Measurements from ENCODE around the gene SNAI3. TPM values are rescaled to one million over a fixed set of nuclear protein-coding genes. Genes with fewer than 3 reads are reported as not detected.

SNAI3 gene
- total RNA-seq (10 to 100 TPM; 14.0 to 15.7 TPM), polyA plus RNA-seq (10 to 100 TPM; 11.6 to 22.9 TPM)

DNA sequence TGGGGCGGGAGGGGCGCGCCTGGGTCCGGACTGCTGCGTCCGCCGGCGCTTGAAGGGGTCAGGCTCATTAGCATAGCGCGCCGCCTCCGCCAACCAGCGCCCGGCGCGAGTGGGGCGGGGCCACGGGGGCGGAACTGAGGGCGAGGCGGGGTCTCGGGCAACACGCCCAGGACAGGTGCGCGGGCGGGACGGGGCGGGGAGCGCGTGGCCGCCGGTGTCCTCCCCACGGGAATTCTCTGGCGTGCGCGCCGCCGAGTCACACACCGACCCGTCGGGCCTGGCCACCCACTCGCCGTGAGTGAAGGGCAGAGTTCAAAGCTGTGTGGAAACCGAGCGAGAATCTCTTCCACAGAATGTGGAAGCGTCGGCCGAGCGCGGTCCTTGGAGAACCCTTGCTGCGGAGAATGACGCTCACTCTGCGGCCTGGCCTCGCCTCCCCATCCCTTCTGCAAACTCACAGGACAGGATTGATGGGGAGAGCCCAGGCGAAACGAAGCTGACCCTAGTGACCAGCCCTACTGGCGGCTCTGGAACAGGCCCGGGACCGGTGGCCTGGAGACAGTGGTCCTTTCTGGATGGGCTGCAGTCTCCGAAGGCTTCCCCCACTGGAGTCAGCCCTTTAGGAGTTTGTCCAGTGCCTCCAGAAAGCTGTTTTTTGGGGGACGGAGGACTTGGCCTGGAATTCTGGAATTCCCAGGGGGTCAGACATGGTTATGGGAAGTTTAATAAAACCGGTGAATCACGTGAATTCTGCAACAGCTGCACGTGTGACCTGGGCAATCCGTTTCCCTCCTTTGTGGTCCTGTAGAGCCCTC, at the start of gene SNAI3:
Gene SNAI3, minus strand, starts transcription at position 69 of the 815 bp plus-strand sequence. CDS start 101 bp downstream, outside the sequence.
- Histone ChIP-seq H3K27me3 (ENCODE audit: insufficient read depth, low read length) (no peaks in the 10 kb centered on the region), H3K9me3 (ENCODE audit: control insufficient read depth in 1 of 2, low read length in 2 of 2) (no peaks in the 10 kb centered on the region), H3K4me3 (ENCODE audit: low read length in 2 of 2) (peak within 1 kb of the TSS; percentile 82 to 90), H3K4me1 (ENCODE audit: insufficient read depth, low read length) (peaks cover 68% of the 10 kb centered on the region), H3K27ac (ENCODE audit: low read depth, low read length) (peak within 1 kb of the TSS; percentile 68), H3K36me3 (ENCODE audit: insufficient read depth, low read length) (no peaks in the 10 kb centered on the region)
- Mint-ChIP-seq H3K4me1 (peaks cover 26 to 67% (median 49%) of the 10 kb centered on the region in 4 donors), H3K9me3 (no peaks in the 10 kb centered on the region), H3K27ac (peak within 1 kb of the TSS; percentile 25 to 96 (median 79)), H3K36me3 (peaks cover 0 to 8% of the 10 kb centered on the region in 2 donors), H3K27me3 (no peaks in the 10 kb centered on the region), H3K4me3 (peak within 1 kb of the TSS; percentile 81 to 89 (median 84))
- ChIA-PET POLR2A (ENCODE audit: partially characterized antibody) (interaction anchor here (0.6 to 10.2 kb wide), 12 partner anchors 11 to 125 kb away, joined by 3 to 249 read pairs (median 6); partner anchors contain the start of genes APRT, CTU2, MVD and RNF166), CTCF (ENCODE audit: partially characterized antibody) (interaction anchor here (1.2 to 3.3 kb wide), 4 partner anchors 14 to 94 kb away, joined by 3 to 21 read pairs (median 8); no protein-coding TSS in a partner anchor)
- DNase-seq: peak; percentile 74 to 84 (median 78)
- intact Hi-C loops (cut with micrococcal nuclease): loop anchor here (1.0 to 5.0 kb wide), 6 partner anchors 15 to 96 kb away; partner anchors contain the start of genes CTU2, CYBA, IL17C and MVD

DNA sequence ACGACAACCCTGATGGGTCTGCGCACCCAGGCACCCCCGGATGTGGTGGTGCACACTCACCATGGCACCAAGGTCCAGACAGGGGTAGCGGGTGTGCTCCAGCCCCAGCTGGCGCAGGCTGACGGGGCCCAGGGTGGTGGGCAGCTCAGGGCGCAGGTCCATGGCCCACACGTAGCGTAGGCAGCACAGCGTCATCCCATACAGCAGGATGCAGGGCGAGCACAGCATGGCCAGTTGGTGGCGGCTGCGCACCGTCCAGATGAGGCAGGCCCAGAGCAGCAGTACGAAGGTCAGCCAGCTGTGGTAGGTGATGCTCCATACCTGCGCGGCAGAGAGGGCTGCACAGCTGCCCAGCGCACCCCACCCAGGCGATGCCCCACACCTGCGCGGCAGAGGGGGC, 49.8 kb upstream of the SNAI3 start:
- H3K4me1 ChIP-seq (ENCODE audit: insufficient read depth, low read length): peaks cover 6% of the 10 kb centered on the region
- intact Hi-C loops (cut with micrococcal nuclease): loop anchor here (5.0 kb wide), 1 partner anchor 34 kb away; no protein-coding TSS in a partner anchor
- H3K9me3 ChIP-seq (ENCODE audit: control insufficient read depth in 1 of 2, low read length in 2 of 2): no peaks in the 10 kb centered on the region
- H3K9me3 Mint-ChIP-seq: peaks cover 0 to 2% (median 0%) of the 10 kb centered on the region in 8 donors
- peaks cover 28% of the 10 kb centered on the region for H3K36me3 ChIP-seq (ENCODE audit: insufficient read depth, low read length)
- no peak overlapping the region for H3K4me3 Mint-ChIP-seq
- CTCF ChIA-PET (ENCODE audit: partially characterized antibody): interaction anchor here (1.0 to 2.7 kb wide), 9 partner anchors 19 to 431 kb away, joined by 3 to 15 read pairs (median 8); partner anchors contain the start of gene APRT
- POLR2A ChIA-PET (ENCODE audit: partially characterized antibody): interaction anchor here (0.5 to 4.6 kb wide), 6 partner anchors 29 to 121 kb away, joined by 3 to 62 read pairs (median 12); partner anchors contain the start of genes APRT, CTU2, GALNS and RNF166
- no peak for DNase-seq
- H3K4me1 Mint-ChIP-seq: peaks cover 0 to 15% (median 2%) of the 10 kb centered on the region in 4 donors
- no peaks in the 10 kb centered on the region for H3K27me3 ChIP-seq (ENCODE audit: insufficient read depth, low read length)
- no peak overlapping the region for H3K27ac Mint-ChIP-seq
- H3K4me3 ChIP-seq (ENCODE audit: low read length in 2 of 2): no peak overlapping the region
- no peak overlapping the region for H3K27ac ChIP-seq (ENCODE audit: low read depth, low read length)
- no peaks in the 10 kb centered on the region for H3K27me3 Mint-ChIP-seq
- peaks cover 7 to 18% of the 10 kb centered on the region in 2 donors for H3K36me3 Mint-ChIP-seq

DNA sequence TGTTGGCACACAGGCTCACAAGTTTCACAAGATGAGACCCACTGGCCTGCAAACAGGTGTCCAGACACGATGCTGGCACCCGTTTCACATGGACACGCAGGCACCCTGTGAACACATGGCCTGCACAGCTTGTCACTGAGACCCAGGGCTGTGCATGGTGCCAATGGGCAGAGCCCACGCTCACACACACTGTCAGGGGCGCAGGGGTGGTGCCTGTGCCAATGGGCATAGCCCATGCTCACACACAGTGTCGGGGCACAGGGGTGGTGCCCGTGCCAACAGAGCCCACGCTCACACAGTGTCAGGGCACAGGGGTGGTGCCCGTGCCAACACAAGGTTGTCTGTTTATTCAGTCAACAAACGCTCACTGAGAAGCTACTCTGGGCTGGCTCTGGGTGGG, 49.3 kb upstream of the SNAI3 start:
- Mint-ChIP-seq H3K9me3 (peaks cover 0 to 2% (median 0%) of the 10 kb centered on the region in 8 donors), H3K27me3 (no peaks in the 10 kb centered on the region), H3K36me3 (peaks cover 10 to 18% of the 10 kb centered on the region in 2 donors), H3K4me3 (no peak overlapping the region), H3K27ac (no peak overlapping the region), H3K4me1 (peaks cover 0 to 20% (median 2%) of the 10 kb centered on the region in 4 donors)
- H3K9me3 ChIP-seq (ENCODE audit: control insufficient read depth in 1 of 2, low read length in 2 of 2): no peaks in the 10 kb centered on the region
- no peaks in the 10 kb centered on the region for H3K27me3 ChIP-seq (ENCODE audit: insufficient read depth, low read length)
- H3K36me3 ChIP-seq (ENCODE audit: insufficient read depth, low read length): peaks cover 32% of the 10 kb centered on the region
- no peak for DNase-seq
- intact Hi-C loops (cut with micrococcal nuclease): loop anchor here (5.0 kb wide), 1 partner anchor 33 kb away; no protein-coding TSS in a partner anchor
- POLR2A ChIA-PET (ENCODE audit: partially characterized antibody): interaction anchor here (1.2 to 4.6 kb wide), 3 partner anchors 30 to 46 kb away, joined by 5 to 62 read pairs (median 6); no protein-coding TSS in a partner anchor
- CTCF ChIA-PET (ENCODE audit: partially characterized antibody): interaction anchor here (1.0 to 2.7 kb wide), 3 partner anchors 19 to 431 kb away, joined by 3 to 15 read pairs (median 5); no protein-coding TSS in a partner anchor
- H3K4me3 ChIP-seq (ENCODE audit: low read length in 2 of 2): no peak overlapping the region
- H3K4me1 ChIP-seq (ENCODE audit: insufficient read depth, low read length): peaks cover 6% of the 10 kb centered on the region
- no peak overlapping the region for H3K27ac ChIP-seq (ENCODE audit: low read depth, low read length)

DNA sequence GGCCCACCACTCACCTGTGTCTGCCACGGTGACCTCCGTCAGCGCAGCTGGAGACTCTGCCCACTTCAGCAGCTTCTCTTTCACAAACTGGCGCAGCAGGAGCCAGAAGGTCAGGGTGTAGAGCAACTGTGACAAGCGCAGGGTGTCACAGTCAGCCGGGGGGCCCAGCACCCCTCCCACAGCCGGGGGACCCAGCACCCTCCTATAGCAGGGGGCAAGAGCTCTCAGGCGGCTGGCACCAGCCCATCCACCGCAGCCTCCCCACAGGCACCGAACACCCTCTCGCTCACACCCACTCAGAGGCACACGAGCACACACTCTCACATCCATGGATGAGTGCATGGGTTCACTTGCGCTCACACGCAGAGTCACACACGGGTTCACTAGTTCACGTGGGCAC, 48.8 kb upstream of the SNAI3 start:
- no peak overlapping the region for H3K4me3 Mint-ChIP-seq
- Histone ChIP-seq H3K27me3 (ENCODE audit: insufficient read depth, low read length) (no peaks in the 10 kb centered on the region), H3K9me3 (ENCODE audit: control insufficient read depth in 1 of 2, low read length in 2 of 2) (no peaks in the 10 kb centered on the region), H3K4me3 (ENCODE audit: low read length in 2 of 2) (no peak overlapping the region), H3K27ac (ENCODE audit: low read depth, low read length) (no peak overlapping the region), H3K36me3 (ENCODE audit: insufficient read depth, low read length) (peaks cover 34% of the 10 kb centered on the region), H3K4me1 (ENCODE audit: insufficient read depth, low read length) (peaks cover 6% of the 10 kb centered on the region)
- ChIA-PET CTCF (ENCODE audit: partially characterized antibody) (interaction anchor here (1.7 kb wide), 1 partner anchor 432 kb away, joined by 5 read pairs; no protein-coding TSS in a partner anchor), POLR2A (ENCODE audit: partially characterized antibody) (interaction anchor here (1.2 to 1.4 kb wide), 2 partner anchors 30 to 46 kb away, joined by 5 to 6 read pairs; no protein-coding TSS in a partner anchor)
- peaks cover 0 to 20% (median 2%) of the 10 kb centered on the region in 4 donors for H3K4me1 Mint-ChIP-seq
- H3K27ac Mint-ChIP-seq: peak overlapping the region in 2 of 7 donors; percentile 13 to 29
- peaks cover 10 to 18% of the 10 kb centered on the region in 2 donors for H3K36me3 Mint-ChIP-seq
- DNase-seq: no peak
- no peaks in the 10 kb centered on the region for H3K27me3 Mint-ChIP-seq
- peaks cover 0 to 2% (median 0%) of the 10 kb centered on the region in 8 donors for H3K9me3 Mint-ChIP-seq
- intact Hi-C loops (cut with micrococcal nuclease): loop anchor here (5.0 kb wide), 1 partner anchor 33 kb away; no protein-coding TSS in a partner anchor

DNA sequence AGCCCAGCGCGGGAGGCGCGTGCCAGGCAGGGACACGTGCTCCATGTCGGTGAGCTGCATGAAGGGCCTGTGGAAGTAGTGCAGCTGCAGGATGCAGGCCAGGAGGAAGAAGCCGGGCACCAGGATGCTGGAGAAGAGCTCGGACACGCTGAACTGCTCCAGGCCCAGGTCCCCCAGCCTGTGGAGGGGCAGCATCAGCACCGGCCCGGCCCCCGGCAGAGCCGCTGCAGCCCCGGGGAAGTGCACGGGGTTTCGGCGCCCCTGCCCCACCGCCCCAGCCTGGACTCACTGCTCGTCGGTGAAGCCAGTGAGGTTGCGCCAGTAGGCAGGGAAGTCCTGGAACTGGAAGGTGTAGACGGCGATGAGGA, 48.0 kb upstream of the SNAI3 start:
- no peak for DNase-seq
- H3K9me3 ChIP-seq (ENCODE audit: control insufficient read depth in 1 of 2, low read length in 2 of 2): no peaks in the 10 kb centered on the region
- peaks cover 6% of the 10 kb centered on the region for H3K4me1 ChIP-seq (ENCODE audit: insufficient read depth, low read length)
- Mint-ChIP-seq H3K4me3 (no peak overlapping the region), H3K4me1 (peaks cover 0 to 20% (median 2%) of the 10 kb centered on the region in 4 donors), H3K36me3 (peaks cover 10 to 20% of the 10 kb centered on the region in 2 donors), H3K27ac (no peak overlapping the region), H3K27me3 (no peaks in the 10 kb centered on the region), H3K9me3 (peaks cover 0 to 2% (median 0%) of the 10 kb centered on the region in 8 donors)
- CTCF ChIA-PET (ENCODE audit: partially characterized antibody): interaction anchor here (1.2 kb wide), 1 partner anchor 49 kb away, joined by 5 read pairs; no protein-coding TSS in a partner anchor
- intact Hi-C loops (cut with micrococcal nuclease): no loop called here
- no peaks in the 10 kb centered on the region for H3K27me3 ChIP-seq (ENCODE audit: insufficient read depth, low read length)
- H3K36me3 ChIP-seq (ENCODE audit: insufficient read depth, low read length): peaks cover 38% of the 10 kb centered on the region
- no peak overlapping the region for H3K27ac ChIP-seq (ENCODE audit: low read depth, low read length)
- POLR2A ChIA-PET (ENCODE audit: partially characterized antibody): interaction anchor here (1.2 to 1.4 kb wide), 2 partner anchors 29 to 47 kb away, joined by 5 to 6 read pairs; no protein-coding TSS in a partner anchor
- H3K4me3 ChIP-seq (ENCODE audit: low read length in 2 of 2): no peak overlapping the region

DNA sequence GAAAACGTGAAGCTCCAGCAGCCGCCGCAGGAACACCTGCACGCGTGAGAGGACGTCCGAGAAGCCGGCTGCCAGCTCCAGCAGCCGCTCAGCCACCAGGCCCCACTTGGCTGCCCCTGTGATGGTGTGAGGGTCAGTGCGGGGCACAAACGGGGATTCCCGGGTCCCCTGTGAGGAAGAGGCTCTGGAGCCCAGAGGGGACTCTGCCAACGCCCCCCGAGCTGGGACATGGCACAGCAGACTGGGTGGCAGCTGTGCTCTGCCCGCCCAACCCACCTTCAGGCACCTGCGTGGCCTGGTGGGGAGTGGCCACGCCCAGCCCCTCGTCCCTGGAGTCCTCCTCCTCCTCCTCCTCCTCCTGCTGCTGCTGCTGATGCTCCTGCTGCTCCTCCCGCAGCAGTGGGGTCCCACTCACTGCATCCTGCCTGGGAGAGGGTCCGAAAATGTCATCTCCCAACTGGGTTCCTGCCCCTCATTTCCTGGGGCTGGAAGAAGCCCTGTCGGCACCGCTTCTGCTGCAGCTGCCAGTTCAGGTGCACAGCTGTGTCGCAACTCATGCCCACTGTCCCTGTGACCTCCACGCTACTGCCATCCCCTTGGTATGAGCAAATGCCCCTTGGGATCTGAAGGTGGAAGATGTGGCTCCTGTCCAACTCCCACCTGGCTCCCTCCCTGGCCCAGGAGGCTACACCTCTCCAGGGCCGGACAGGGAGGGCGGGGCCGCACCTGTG, 47.5 kb upstream of the SNAI3 start:
- peak overlapping the region in 1 of 7 donors; percentile 23 for H3K27ac Mint-ChIP-seq
- peaks cover 10 to 20% of the 10 kb centered on the region in 2 donors for H3K36me3 Mint-ChIP-seq
- ChIA-PET POLR2A (ENCODE audit: partially characterized antibody) (interaction anchor here (1.1 to 1.7 kb wide), 3 partner anchors 47 to 123 kb away, joined by 3 to 6 read pairs (median 4); partner anchors contain the start of genes GALNS and TRAPPC2L), CTCF (ENCODE audit: partially characterized antibody) (interaction anchor here (0.9 to 1.2 kb wide), 2 partner anchors 9 to 49 kb away, joined by 3 to 5 read pairs; no protein-coding TSS in a partner anchor)
- no peak overlapping the region for H3K4me3 Mint-ChIP-seq
- intact Hi-C loops (cut with micrococcal nuclease): no loop called here
- Histone ChIP-seq H3K9me3 (ENCODE audit: control insufficient read depth in 1 of 2, low read length in 2 of 2) (no peaks in the 10 kb centered on the region), H3K36me3 (ENCODE audit: insufficient read depth, low read length) (peaks cover 38% of the 10 kb centered on the region), H3K27ac (ENCODE audit: low read depth, low read length) (no peak overlapping the region), H3K4me1 (ENCODE audit: insufficient read depth, low read length) (peaks cover 6% of the 10 kb centered on the region), H3K27me3 (ENCODE audit: insufficient read depth, low read length) (no peaks in the 10 kb centered on the region), H3K4me3 (ENCODE audit: low read length in 2 of 2) (no peak overlapping the region)
- peaks cover 0 to 18% (median 2%) of the 10 kb centered on the region in 4 donors for H3K4me1 Mint-ChIP-seq
- H3K27me3 Mint-ChIP-seq: no peaks in the 10 kb centered on the region
- H3K9me3 Mint-ChIP-seq: peaks cover 0 to 2% (median 0%) of the 10 kb centered on the region in 8 donors
- DNase-seq: no peak

All from CD4-positive, alpha-beta memory T cell (primary cell).